Measurements from ENCODE around the gene NTRK2. TPM values are rescaled to one million over a fixed set of nuclear protein-coding genes. Genes with fewer than 3 reads are reported as not detected.

The NTRK2 gene
- total and polyA plus RNA-seq, 2 experiments from 2014 or later, result 0.03 TPM; not detected in 1

DNA sequence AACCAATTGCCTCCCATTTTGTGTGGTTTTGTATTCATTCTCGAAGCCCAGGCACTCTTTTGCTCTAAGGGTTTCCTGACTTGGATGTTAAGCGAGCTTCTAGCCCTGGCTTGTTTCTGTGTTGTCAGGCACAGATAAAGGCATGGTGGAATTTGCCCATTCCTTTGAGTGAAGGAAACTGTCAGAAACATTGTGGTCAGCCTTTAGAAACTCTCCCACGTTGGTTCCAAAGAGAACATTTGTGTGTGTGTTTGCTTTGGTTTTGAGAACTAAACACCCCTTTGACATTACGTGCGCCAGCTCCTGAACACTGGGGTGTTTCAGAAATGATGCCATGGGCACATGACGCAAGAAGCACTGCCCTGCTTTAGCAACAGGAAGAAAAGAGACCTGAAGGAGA, 320.9 kb downstream of the NTRK2 start:
- Histone ChIP-seq H3K79me2 (replicated peaks; ENCODE audit: insufficient read depth) (no peaks in the 10 kb centered on the region), H3K4me1 (ENCODE audit: insufficient read depth) (no peaks in the 10 kb centered on the region), H3K4me2 (no peak overlapping the region), H3K27ac (ENCODE audit: low read depth) (no peak overlapping the region), H2AFZ (0 out of 2 replicates have a peak overlapping the region, but pooled peaks have one; percentile 38), H3K9me2 (ENCODE audit: insufficient read depth) (no peaks in the 10 kb centered on the region), H4K20me1 (replicated peaks; ENCODE audit: insufficient read depth) (no peaks in the 10 kb centered on the region), H3K27me3 (ENCODE audit: insufficient read depth) (no peaks in the 10 kb centered on the region), H3K4me3 (no peak overlapping the region), H3K36me3 (ENCODE audit: insufficient read depth) (no peaks in the 10 kb centered on the region), H3F3A (replicated peaks; ENCODE audit: low read depth) (no peaks in the 10 kb centered on the region)
- DNase-seq (ENCODE audit: low spot score) (no peak), ATAC-seq (no peak)
- Mint-ChIP-seq H3K4me3 (no peak overlapping the region), H3K27ac (no peak overlapping the region), H3K27me3 (ENCODE audit: insufficient read depth, low read depth, poor library complexity) (peaks cover 2% of the 10 kb centered on the region), H3K9me3 (no peaks in the 10 kb centered on the region), H3K4me1 (no peaks in the 10 kb centered on the region), H3K36me3 (ENCODE audit: low read depth) (no peaks in the 10 kb centered on the region)
- TF ChIP-seq, protein P1, sequence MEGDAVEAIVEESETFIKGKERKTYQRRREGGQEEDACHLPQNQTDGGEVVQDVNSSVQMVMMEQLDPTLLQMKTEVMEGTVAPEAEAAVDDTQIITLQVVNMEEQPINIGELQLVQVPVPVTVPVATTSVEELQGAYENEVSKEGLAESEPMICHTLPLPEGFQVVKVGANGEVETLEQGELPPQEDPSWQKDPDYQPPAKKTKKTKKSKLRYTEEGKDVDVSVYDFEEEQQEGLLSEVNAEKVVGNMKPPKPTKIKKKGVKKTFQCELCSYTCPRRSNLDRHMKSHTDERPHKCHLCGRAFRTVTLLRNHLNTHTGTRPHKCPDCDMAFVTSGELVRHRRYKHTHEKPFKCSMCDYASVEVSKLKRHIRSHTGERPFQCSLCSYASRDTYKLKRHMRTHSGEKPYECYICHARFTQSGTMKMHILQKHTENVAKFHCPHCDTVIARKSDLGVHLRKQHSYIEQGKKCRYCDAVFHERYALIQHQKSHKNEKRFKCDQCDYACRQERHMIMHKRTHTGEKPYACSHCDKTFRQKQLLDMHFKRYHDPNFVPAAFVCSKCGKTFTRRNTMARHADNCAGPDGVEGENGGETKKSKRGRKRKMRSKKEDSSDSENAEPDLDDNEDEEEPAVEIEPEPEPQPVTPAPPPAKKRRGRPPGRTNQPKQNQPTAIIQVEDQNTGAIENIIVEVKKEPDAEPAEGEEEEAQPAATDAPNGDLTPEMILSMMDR (conservative IDR thresholded peaks at IDR 0.05; ENCODE audit: low read depth in 2 of 2), result no peak
- TF ChIP-seq, protein P2, sequence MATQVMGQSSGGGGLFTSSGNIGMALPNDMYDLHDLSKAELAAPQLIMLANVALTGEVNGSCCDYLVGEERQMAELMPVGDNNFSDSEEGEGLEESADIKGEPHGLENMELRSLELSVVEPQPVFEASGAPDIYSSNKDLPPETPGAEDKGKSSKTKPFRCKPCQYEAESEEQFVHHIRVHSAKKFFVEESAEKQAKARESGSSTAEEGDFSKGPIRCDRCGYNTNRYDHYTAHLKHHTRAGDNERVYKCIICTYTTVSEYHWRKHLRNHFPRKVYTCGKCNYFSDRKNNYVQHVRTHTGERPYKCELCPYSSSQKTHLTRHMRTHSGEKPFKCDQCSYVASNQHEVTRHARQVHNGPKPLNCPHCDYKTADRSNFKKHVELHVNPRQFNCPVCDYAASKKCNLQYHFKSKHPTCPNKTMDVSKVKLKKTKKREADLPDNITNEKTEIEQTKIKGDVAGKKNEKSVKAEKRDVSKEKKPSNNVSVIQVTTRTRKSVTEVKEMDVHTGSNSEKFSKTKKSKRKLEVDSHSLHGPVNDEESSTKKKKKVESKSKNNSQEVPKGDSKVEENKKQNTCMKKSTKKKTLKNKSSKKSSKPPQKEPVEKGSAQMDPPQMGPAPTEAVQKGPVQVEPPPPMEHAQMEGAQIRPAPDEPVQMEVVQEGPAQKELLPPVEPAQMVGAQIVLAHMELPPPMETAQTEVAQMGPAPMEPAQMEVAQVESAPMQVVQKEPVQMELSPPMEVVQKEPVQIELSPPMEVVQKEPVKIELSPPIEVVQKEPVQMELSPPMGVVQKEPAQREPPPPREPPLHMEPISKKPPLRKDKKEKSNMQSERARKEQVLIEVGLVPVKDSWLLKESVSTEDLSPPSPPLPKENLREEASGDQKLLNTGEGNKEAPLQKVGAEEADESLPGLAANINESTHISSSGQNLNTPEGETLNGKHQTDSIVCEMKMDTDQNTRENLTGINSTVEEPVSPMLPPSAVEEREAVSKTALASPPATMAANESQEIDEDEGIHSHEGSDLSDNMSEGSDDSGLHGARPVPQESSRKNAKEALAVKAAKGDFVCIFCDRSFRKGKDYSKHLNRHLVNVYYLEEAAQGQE (IDR thresholded peaks at IDR 0.05; ENCODE audit: unreplicated experiment), result no peak
- no peak for TF ChIP-seq ZNF114 (CRISPR knock-in tag; IDR thresholded peaks at IDR 0.05)
- no peak for TF ChIP-seq STAT1 (IDR thresholded peaks at IDR 0.05; ENCODE audit: unreplicated experiment)
- TF ChIP-seq ZNF331 (CRISPR knock-in tag; IDR thresholded peaks at IDR 0.05; ENCODE audit: low read depth), result no peak
- no peak for TF ChIP-seq CREB1 (CRISPR knock-in tag; IDR thresholded peaks at IDR 0.05; ENCODE audit: low read depth)
- TF ChIP-seq EZH2phosphoT487 (IDR thresholded peaks at IDR 0.05; ENCODE audit: unreplicated experiment), result no peak
- TF ChIP-seq, protein P3, sequence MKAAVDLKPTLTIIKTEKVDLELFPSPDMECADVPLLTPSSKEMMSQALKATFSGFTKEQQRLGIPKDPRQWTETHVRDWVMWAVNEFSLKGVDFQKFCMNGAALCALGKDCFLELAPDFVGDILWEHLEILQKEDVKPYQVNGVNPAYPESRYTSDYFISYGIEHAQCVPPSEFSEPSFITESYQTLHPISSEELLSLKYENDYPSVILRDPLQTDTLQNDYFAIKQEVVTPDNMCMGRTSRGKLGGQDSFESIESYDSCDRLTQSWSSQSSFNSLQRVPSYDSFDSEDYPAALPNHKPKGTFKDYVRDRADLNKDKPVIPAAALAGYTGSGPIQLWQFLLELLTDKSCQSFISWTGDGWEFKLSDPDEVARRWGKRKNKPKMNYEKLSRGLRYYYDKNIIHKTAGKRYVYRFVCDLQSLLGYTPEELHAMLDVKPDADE (IDR thresholded peaks at IDR 0.05), result no peak
- no peak for TF ChIP-seq JUNB (IDR thresholded peaks at IDR 0.05; ENCODE audit: unreplicated experiment)
- no peak for TF ChIP-seq POLR2AphosphoS5 (IDR thresholded peaks at IDR 0.05; ENCODE audit: low read depth)
- TF ChIP-seq EZH2 (IDR thresholded peaks at IDR 0.05; ENCODE audit: low read depth, unreplicated experiment), result no peak
- no peak for TF ChIP-seq NANOG (IDR thresholded peaks at IDR 0.05; ENCODE audit: borderline replicate concordance)
- TF ChIP-seq, protein P4, sequence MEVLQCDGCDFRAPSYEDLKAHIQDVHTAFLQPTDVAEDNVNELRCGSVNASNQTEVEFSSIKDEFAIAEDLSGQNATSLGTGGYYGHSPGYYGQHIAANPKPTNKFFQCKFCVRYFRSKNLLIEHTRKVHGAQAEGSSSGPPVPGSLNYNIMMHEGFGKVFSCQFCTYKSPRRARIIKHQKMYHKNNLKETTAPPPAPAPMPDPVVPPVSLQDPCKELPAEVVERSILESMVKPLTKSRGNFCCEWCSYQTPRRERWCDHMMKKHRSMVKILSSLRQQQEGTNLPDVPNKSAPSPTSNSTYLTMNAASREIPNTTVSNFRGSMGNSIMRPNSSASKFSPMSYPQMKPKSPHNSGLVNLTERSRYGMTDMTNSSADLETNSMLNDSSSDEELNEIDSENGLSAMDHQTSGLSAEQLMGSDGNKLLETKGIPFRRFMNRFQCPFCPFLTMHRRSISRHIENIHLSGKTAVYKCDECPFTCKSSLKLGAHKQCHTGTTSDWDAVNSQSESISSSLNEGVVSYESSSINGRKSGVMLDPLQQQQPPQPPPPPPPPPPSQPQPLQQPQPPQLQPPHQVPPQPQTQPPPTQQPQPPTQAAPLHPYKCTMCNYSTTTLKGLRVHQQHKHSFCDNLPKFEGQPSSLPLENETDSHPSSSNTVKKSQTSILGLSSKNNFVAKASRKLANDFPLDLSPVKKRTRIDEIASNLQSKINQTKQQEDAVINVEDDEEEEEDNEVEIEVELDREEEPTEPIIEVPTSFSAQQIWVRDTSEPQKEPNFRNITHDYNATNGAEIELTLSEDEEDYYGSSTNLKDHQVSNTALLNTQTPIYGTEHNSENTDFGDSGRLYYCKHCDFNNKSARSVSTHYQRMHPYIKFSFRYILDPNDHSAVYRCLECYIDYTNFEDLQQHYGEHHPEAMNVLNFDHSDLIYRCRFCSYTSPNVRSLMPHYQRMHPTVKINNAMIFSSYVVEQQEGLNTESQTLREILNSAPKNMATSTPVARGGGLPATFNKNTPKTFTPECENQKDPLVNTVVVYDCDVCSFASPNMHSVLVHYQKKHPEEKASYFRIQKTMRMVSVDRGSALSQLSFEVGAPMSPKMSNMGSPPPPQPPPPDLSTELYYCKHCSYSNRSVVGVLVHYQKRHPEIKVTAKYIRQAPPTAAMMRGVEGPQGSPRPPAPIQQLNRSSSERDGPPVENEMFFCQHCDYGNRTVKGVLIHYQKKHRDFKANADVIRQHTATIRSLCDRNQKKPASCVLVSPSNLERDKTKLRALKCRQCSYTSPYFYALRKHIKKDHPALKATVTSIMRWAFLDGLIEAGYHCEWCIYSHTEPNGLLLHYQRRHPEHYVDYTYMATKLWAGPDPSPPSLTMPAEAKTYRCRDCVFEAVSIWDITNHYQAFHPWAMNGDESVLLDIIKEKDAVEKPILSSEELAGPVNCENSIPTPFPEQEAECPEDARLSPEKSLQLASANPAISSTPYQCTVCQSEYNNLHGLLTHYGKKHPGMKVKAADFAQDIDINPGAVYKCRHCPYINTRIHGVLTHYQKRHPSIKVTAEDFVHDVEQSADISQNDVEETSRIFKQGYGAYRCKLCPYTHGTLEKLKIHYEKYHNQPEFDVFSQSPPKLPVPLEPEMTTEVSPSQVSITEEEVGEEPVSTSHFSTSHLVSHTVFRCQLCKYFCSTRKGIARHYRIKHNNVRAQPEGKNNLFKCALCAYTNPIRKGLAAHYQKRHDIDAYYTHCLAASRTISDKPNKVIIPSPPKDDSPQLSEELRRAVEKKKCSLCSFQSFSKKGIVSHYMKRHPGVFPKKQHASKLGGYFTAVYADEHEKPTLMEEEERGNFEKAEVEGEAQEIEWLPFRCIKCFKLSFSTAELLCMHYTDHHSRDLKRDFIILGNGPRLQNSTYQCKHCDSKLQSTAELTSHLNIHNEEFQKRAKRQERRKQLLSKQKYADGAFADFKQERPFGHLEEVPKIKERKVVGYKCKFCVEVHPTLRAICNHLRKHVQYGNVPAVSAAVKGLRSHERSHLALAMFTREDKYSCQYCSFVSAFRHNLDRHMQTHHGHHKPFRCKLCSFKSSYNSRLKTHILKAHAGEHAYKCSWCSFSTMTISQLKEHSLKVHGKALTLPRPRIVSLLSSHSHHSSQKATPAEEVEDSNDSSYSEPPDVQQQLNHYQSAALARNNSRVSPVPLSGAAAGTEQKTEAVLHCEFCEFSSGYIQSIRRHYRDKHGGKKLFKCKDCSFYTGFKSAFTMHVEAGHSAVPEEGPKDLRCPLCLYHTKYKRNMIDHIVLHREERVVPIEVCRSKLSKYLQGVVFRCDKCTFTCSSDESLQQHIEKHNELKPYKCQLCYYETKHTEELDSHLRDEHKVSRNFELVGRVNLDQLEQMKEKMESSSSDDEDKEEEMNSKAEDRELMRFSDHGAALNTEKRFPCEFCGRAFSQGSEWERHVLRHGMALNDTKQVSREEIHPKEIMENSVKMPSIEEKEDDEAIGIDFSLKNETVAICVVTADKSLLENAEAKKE (CRISPR knock-in tag; IDR thresholded peaks at IDR 0.05), result no peak

All from GM23338 (cell line).